Pons (tissue), 1 donor: ENCODE measurements around the gene MMEL1.
"Not testable (repeated sequence)": the region's sequence is repeated elsewhere in the genome, so short reads cannot be mapped to it uniquely, and the experiment has no call there.

Experiments used
- DNase-seq: peaks from one replicate; pipeline ENCODE4 v3.0.0-alpha.2; 2016; ENCODE audit warnings: low spot score

Gene MMEL1

GRCh38 chr1:2628191-2628932, 4.5 kb downstream of the MMEL1 start:
- DNase-seq = no peak

DNA sequence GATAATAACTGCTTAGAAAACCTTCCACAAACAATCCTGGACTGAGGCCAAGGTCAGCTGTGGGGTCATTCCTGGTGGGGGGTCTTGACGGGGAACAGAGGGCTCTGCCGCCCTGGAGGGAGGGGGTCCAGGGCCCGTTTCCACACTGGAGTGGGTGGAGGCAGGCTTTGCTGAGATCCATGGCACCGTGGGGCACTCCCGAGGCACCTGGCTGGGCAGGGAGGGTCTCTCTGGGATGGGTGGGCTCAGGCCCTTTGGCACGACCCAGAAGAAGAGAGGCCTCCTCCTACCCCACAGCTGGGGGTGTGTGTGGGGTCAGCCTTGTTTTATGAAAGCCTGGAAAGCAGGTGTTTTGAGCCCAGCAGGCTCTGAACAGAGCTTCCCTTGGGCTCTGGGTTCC, 5.1 kb downstream of the MMEL1 start:
- DNase-seq = no peak

- not testable (repeated sequence) for DNase-seq
Observed at GRCh38 chr1:2625748-2626147, 7.1 kb downstream of the MMEL1 start.

DNA sequence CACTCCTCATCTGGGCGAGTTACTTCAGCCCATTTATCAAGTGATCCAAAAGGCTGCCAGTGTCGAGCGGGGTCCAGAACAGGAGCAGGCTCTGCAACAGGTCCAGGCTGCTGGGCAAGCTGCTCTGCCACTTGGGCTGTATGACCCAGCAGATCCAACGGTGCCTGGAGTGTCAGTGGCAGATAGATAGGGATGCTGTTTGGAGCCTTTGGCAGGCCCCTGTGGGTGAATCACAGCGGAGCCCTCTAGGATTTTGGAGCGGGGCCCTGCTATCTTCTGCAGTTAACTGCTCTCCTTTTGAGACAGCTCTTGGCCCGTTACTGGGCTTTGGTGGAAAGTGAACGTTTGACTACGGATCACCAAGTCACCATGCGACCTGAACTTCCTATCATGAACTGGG, 7.5 kb downstream of the MMEL1 start:
- DNase-seq = no peak

DNA sequence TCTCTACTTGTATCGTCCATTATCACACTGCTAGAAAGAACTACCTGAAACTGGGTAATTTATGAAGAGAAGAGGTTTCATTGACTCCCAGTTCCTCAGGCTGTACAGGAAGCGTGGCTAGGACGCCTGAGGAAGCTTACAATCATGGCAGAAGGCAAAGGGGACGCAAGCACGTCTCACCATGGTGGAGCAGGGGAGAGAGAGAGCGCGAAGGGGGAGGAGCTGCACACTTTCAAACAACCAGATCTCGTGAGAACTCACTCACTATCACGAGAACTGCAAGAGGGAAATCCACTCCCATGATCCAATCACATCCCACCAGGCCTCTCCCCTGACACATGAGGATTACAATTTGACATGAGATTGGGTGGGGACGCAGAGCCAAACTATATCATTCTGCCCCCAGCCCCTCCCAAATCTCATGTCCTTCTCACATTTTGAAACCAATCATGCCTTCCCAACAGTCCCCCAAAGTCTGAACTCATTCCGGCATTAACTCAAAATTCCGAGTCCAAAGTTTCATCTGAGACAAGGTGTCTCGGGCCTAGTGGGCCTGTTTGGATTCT, 8.0 kb downstream of the MMEL1 start:
- DNase-seq = no peak

- no peak for DNase-seq
Observed at GRCh38 chr1:2623571-2624337, 9.1 kb downstream of the MMEL1 start.

DNA sequence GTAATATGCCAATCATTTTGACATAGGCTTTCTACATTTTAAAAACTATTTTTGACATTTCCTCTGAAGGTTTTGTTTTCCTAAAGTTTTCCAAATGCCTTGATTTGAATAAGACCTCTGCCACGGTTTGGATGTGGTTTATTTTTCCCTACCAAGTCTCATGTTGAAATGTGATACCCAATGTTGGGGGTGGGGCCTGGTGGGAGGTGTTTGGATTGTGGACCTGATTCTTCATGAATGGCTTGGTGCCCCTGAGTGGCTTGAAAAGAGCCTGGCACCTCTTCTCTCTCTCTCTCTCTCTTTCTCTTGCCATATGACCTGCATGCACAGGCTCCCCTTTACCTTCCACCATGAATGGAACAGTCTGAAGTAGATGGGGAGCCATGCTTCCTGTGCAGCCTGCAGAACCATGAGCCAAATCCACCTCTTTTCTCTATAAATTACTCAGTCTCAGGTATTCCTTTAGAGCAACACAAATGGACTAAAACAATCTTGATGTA, 14.8 kb downstream of the MMEL1 start:
- no peak for DNase-seq

- no peak for DNase-seq
Observed at GRCh38 chr1:2614145-2614544, 18.7 kb downstream of the MMEL1 start.

GRCh38 chr1:2612591-2613365, 20.0 kb downstream of the MMEL1 start:
- no peak for DNase-seq

- no peak for DNase-seq
Observed at GRCh38 chr1:2611621-2612437, 21.0 kb downstream of the MMEL1 start.

- no peak for DNase-seq
Observed at GRCh38 chr1:2611031-2611501, 21.8 kb downstream of the MMEL1 start.

- no peak for DNase-seq
Observed at GRCh38 chr1:2610036-2610959, 22.5 kb downstream of the MMEL1 start.

DNA sequence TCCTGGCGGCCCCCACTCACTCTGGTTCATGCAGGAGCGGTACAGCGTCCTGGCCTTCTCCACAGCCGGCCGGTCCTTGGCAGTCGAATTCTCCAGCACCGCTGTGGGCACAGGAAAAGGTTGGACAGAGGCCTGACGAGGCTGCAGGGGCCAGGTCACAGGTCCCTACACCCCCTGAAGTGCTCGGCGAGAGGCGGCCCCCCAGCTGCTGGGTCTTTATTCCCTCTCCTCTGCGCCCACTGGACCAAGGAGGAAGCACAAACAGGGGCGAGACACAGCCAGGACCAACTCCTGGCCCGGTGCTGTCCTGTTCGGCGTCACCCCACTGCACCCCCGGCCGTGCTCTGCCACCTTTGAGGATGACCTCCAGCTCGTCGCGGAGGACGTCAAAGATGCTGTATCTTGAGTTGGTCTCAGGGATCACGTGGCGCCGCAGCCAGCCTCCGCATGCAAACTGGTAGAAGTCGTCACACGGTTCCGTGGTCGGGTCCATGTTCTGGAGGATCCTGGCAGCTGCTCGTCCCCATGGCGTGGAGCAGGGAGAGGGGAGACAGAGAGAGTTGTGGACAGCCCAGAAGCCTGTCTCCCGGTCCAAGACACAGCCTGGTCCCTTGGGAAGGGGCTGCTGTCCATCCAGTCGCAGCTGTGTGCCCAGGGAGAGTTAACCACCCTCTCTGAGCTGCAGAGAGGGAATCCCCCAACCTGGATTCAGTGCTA, 23.3 kb downstream of the MMEL1 start:
- no peak for DNase-seq

GRCh38 chr1:2607641-2608091, 25.1 kb downstream of the MMEL1 start:
- no peak for DNase-seq

- no peak for DNase-seq
Observed at GRCh38 chr1:2606881-2607621, 25.8 kb downstream of the MMEL1 start.

DNA sequence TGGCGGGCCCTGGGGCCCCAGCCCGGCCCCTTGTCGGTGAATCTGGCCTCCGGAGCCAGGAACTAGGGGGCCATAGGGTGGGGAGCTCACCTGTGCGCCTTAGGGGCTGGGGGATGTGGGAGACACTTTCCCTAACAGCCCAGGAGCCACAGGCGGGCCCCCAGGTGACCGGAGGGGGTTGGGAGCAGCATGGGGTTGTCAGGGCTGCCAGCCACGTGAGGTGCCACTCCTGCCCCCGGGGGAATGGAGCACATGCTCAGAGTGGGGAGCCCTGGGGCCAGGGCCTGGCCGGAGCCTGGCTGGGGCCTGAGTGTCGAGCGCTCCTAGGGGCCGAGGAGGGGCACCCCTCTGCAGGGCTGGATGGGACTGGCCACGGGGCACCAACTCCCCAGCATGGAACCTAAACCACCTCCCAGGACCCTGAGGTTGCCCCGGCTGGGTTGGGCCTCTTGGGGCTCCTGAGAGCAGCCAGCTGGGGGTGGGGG, 26.4 kb downstream of the MMEL1 start:
- DNase-seq = no peak

GRCh38 chr1:2605509-2606395, 27.1 kb downstream of the MMEL1 start:
- no peak for DNase-seq
